Activated naive CD8-positive, alpha-beta T cell treated with anti-CD3 and anti-CD28 coated beads, Interleukin-2, amount 50 U/mL, for 24 hours (primary cell): Measurements from ENCODE around the gene SCN8A.
A peak's percentile ranks its signal among the peaks of the same experiment; 100 is the strongest.

ENCODE experiments used
- ATAC-seq: fragments of 150-1000 bp; cut with Tn5 transposase; one replicate; pipeline ENCODE4 v1.10.0; 2021
- DNase-seq: peaks from one replicate; pipeline ENCODE4 v3.0.0; 2021
- H3K27ac Mint-ChIP-seq: one replicate; pipeline ENCODE4 v1.8.0; 2021; ENCODE audit warnings: mild to moderate bottlenecking, mixed read lengths
- H3K27me3 Mint-ChIP-seq: one replicate; pipeline ENCODE4 v1.8.0; 2021; ENCODE audit warnings: mixed read lengths
- H3K36me3 Mint-ChIP-seq: one replicate; pipeline ENCODE4 v1.8.0; 2021; ENCODE audit warnings: low read depth, mixed read lengths
- H3K4me1 Mint-ChIP-seq: one replicate; pipeline ENCODE4 v1.8.0; 2021; ENCODE audit warnings: mixed read lengths
- H3K4me3 Mint-ChIP-seq: one replicate; pipeline ENCODE4 v1.8.0; 2021; ENCODE audit warnings: mild to moderate bottlenecking, moderate library complexity, mixed read lengths
- H3K9me3 Mint-ChIP-seq: one replicate; pipeline ENCODE4 v1.8.0; 2021; ENCODE audit warnings: mixed read lengths

SCN8A gene

DNA sequence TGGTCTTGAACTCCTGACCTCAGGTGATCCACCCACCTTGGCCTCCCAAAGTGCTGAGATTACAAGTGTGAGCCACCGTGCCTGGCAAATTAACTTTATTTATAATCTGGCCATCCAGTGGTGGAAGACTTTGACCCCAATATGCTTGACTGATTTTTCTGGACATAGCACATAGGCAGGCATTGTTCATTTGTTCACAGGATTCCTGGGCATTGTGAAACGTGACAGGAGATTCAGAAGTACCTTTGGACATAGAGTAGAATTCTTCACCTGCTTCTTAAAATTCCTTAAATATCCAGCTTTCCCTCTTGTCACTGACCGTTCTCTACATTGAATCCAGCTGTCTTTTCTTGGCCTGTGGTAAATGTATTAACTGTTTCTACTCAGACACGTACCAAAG is 103.1 kb downstream of the SCN8A start:
- no peak for DNase-seq
- Mint-ChIP-seq H3K27me3 (no peaks in the 10 kb centered on the region), H3K4me3 (no peak overlapping the region), H3K36me3 (no peaks in the 10 kb centered on the region), H3K9me3 (no peaks in the 10 kb centered on the region), H3K4me1 (no peaks in the 10 kb centered on the region), H3K27ac (no peak overlapping the region)
- ATAC-seq: no peak

DNA sequence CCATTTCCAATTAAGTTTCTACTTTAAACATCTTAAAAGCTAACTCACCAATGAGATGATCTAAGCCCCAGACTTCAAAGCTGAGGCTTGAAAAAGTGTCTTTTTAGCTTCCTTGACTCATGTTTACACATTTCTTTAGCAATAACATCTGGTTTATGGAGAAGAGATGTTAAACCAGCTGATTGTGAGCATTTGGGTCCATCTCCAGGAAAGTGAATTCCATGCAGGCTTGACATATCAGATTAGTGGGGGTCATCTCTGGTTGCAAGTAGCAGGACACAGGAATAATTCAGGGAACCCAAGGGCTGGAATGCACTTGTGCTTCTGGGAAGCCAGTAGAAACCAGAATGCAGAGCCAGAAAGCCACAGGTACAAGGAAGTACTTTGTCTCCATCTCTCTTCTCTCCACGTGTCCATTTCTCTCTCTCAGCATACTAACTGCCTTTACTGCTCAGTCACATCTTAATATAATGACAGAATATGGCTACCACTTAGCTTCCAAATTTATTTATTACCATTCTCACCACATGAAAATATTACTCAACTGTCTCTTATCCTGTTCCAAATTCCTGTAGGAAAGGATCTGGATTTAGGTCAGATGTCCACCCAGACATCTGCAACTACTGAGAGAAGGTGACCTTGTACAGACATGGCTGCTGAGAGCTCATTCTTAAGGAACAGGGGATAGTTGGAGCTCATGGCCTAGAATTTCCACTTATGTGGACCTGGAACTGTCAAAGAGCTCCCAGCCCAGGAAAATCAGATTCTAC is 104.4 kb downstream of the SCN8A start:
- no peaks in the 10 kb centered on the region for H3K4me1 Mint-ChIP-seq
- no peak overlapping the region for H3K27ac Mint-ChIP-seq
- H3K9me3 Mint-ChIP-seq: no peaks in the 10 kb centered on the region
- no peak for ATAC-seq
- H3K4me3 Mint-ChIP-seq: no peak overlapping the region
- DNase-seq: no peak
- no peaks in the 10 kb centered on the region for H3K27me3 Mint-ChIP-seq
- H3K36me3 Mint-ChIP-seq: no peaks in the 10 kb centered on the region

DNA sequence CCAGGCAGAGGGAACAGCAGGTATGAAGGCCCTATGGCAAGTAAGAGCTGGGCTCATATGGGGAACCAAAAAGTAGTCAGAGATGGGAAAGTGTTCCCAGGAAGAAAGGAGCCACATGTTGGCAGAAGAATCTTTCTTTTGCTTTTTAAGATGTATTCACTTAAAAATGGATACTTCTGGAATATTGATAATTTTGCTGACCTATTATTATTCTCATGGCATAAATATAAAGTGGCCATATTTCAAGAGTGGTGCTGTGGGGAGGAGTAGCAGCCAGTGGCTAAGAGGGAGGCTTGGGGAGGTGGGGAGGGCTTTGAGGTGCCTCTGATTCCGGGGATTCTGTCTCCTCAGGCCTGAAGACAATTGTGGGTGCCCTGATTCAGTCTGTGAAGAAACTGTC is 108.2 kb downstream of the SCN8A start:
- ATAC-seq (no peak), DNase-seq (no peak)
- no peak overlapping the region for H3K4me3 Mint-ChIP-seq

DNA sequence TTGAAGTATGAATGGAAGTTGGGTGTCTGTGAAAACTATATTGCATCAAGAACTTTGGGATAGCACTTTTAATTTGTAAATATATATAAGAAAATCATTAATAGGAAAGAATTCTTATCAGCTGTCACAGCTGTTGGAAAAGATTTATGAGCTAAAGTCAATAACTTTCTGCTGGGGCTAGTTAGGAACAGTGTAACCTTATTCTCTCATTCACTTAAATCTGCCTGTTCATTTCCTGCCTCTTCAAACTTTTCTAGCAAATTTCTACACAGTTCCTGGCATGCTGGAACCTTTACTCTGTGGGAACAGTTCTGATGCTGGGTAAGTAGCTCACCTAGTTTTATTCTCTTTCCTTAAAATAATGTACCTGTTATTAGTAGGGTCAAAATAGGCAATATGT is 109.9 kb downstream of the SCN8A start:
- Mint-ChIP-seq H3K36me3 (no peaks in the 10 kb centered on the region), H3K27ac (no peak overlapping the region), H3K9me3 (no peaks in the 10 kb centered on the region), H3K4me1 (no peaks in the 10 kb centered on the region), H3K4me3 (no peak overlapping the region), H3K27me3 (no peaks in the 10 kb centered on the region)
- ATAC-seq (no peak), DNase-seq (no peak)

More for the DNA sequence above, 108.2 kb downstream of the SCN8A start:
- Mint-ChIP-seq H3K9me3 (no peaks in the 10 kb centered on the region), H3K4me1 (no peaks in the 10 kb centered on the region), H3K27ac (no peak overlapping the region), H3K27me3 (no peaks in the 10 kb centered on the region), H3K36me3 (no peaks in the 10 kb centered on the region)

DNA sequence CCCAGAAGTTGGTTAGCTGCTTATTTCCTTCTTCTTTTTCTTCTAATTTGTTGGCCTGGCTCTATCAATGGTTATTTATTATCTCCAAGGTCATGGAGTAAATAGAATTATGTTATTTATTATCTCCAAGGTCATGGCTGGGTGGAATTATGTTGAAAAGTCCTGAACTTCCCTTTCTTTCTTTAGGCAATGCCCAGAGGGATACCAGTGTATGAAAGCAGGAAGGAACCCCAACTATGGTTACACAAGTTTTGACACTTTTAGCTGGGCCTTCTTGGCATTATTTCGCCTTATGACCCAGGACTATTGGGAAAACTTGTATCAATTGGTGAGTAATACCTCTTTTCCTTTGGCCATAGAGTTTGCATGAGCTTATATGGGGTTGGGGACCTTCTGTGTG is 111.6 kb downstream of the SCN8A start:
- Mint-ChIP-seq H3K36me3 (no peaks in the 10 kb centered on the region), H3K4me3 (no peak overlapping the region), H3K9me3 (no peaks in the 10 kb centered on the region), H3K4me1 (no peaks in the 10 kb centered on the region), H3K27me3 (no peaks in the 10 kb centered on the region), H3K27ac (no peak overlapping the region)
- ATAC-seq (no peak), DNase-seq (no peak)

DNA sequence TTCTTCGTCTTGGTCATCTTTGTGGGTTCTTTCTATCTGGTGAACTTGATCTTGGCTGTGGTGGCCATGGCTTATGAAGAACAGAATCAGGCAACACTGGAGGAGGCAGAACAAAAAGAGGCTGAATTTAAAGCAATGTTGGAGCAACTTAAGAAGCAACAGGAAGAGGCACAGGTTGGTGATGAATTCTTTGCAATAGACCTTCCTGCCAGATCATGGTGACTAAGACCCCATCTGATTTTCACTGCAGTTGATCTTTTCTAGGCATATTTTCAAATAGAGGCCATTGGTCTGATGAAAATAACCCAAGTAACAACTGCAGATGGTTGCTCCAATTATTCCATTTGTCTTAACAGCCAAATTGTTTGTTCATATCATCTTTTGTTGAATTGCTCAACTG is 114.4 kb downstream of the SCN8A start:
- ATAC-seq: no peak
- no peak overlapping the region for H3K4me3 Mint-ChIP-seq
- H3K36me3 Mint-ChIP-seq: no peaks in the 10 kb centered on the region
- DNase-seq: no peak
- no peaks in the 10 kb centered on the region for H3K9me3 Mint-ChIP-seq
- H3K27me3 Mint-ChIP-seq: no peaks in the 10 kb centered on the region
- H3K27ac Mint-ChIP-seq: no peak overlapping the region
- no peaks in the 10 kb centered on the region for H3K4me1 Mint-ChIP-seq

DNA sequence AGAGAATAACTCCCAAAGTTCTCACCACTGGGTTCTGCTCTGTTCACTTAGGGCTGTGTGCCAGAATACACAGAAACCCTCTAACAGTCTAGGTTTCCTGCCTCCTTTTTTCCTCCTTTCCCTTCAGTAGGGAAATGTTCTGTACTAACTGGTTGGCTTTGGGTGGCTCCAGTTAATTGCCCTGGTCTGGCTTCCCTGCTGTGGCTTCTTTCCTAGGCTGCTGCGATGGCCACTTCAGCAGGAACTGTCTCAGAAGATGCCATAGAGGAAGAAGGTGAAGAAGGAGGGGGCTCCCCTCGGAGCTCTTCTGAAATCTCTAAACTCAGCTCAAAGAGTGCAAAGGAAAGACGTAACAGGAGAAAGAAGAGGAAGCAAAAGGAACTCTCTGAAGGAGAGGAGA is 115.2 kb downstream of the SCN8A start:
- no peak overlapping the region for H3K27ac Mint-ChIP-seq
- no peaks in the 10 kb centered on the region for H3K4me1 Mint-ChIP-seq
- H3K36me3 Mint-ChIP-seq: no peaks in the 10 kb centered on the region
- no peak overlapping the region for H3K4me3 Mint-ChIP-seq
- no peaks in the 10 kb centered on the region for H3K27me3 Mint-ChIP-seq
- DNase-seq (no peak), ATAC-seq (no peak)
- H3K9me3 Mint-ChIP-seq: no peaks in the 10 kb centered on the region

DNA sequence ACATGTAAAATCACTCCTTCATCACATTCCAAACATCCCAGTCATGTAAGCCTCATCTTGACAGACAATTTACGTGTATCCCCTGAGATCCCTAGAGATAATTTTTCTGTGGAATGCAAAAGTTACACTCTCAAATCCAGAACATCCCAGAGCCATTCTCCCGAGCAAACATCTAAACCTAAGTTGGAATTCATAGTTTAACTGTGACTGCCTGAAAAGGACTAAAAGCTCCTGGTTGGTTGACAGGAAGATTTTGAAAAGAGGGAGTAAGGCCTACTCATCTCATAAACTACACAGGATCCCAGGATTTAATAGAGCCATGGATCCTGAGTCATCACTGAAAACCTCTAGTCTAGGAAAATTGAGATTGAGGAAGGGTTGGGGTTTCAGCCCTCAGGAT is 123.6 kb downstream of the SCN8A start:
- Mint-ChIP-seq H3K27ac (no peak overlapping the region), H3K4me1 (no peaks in the 10 kb centered on the region), H3K4me3 (no peak overlapping the region), H3K27me3 (peaks cover 5% of the 10 kb centered on the region), H3K9me3 (no peaks in the 10 kb centered on the region), H3K36me3 (no peaks in the 10 kb centered on the region)
- DNase-seq: no peak
- ATAC-seq: no peak

DNA sequence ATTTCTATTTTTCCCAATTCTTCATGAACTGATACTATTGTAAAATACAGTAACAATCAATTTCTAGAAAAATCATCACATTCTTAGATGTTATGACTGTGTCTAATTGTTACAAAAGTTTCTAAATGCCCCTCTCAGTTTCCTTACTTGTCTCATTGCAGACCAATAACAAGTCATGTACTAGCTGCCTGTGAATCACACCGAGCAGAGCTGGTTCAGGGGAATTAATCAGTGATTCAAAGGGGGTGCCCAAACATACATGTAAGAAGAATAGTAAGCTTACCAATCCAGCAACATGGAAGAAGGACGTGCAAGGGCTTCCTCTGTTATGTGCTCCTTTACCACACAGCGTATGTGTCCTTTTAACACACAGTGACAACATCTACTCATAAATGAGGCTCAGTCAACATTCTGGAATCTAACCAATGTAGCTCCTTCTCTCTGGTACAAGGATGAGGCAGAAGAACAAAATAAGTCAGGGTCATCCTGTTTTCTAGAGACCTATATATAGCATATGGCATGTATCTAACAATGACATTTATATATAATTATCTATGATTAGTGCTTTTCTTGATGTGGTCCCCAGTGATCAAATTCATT is 126.4 kb downstream of the SCN8A start:
- Mint-ChIP-seq H3K27me3 (peaks cover 24% of the 10 kb centered on the region), H3K9me3 (no peaks in the 10 kb centered on the region), H3K27ac (no peak overlapping the region), H3K4me1 (peaks cover 3% of the 10 kb centered on the region), H3K4me3 (no peak overlapping the region), H3K36me3 (no peaks in the 10 kb centered on the region)
- ATAC-seq: no peak
- no peak for DNase-seq

DNA sequence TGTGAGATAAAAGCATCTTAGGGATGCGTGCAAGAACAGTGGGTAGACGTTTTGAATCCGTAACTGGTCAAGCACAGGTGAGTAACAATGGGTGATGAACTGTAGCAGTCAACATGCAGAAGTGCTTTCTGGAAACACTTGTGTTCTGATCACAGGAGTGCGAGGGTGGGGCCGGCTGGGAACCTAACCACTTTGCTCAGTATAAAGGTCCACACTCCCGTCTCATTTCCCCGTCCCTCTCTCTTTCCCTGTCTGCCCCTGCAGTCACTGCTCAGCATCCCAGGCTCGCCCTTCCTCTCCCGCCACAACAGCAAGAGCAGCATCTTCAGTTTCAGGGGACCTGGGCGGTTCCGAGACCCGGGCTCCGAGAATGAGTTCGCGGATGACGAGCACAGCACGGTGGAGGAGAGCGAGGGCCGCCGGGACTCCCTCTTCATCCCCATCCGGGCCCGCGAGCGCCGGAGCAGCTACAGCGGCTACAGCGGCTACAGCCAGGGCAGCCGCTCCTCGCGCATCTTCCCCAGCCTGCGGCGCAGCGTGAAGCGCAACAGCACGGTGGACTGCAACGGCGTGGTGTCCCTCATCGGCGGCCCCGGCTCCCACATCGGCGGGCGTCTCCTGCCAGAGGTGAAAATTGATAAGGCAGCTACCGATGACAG is 130.4 kb downstream of the SCN8A start:
- Mint-ChIP-seq H3K4me1 (peaks cover 3% of the 10 kb centered on the region), H3K4me3 (peak overlapping the region; percentile 35), H3K36me3 (no peaks in the 10 kb centered on the region), H3K27ac (no peak overlapping the region), H3K27me3 (peaks cover 25% of the 10 kb centered on the region), H3K9me3 (no peaks in the 10 kb centered on the region)
- peak; percentile 49 for DNase-seq
- peak; percentile 94 for ATAC-seq

DNA sequence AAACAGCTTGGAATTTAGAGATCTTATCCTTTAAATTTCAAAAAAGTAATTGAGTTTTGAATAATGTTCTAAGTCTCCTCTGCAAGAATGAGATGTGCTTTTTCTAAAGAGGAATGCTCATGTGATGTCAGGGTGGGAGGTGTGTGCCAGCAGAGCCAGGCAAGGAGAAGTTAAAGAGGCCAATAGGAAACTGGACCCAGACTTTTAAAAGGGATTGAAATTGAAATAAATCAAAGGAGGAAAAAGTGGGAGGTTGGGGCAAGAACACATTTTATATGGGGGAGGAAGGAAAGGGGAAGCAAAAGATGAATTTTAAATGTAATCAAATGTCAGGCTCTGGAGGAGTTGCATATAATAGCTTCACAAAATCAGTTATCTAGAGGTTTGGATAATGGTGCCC is 131.4 kb downstream of the SCN8A start:
- no peak for ATAC-seq
- H3K27ac Mint-ChIP-seq: no peak overlapping the region

DNA sequence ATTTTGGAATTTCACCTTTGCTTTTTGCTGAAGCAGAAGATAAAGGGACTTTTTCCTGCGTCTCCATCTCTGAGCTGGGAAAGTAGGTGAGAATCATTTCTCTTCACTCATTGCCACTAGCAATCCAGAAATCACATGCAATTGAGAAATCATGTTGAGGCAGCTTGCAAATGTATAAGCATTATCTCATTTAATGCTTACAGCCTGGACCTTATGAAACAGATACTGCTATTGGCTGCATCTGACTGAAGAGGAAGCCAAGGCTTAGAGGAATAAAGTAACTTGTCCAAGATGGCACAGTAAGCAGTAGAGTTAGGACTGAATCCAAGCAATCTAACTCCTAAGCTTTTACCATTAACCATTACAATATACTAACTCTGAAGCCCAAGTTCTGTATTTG is 135.1 kb downstream of the SCN8A start:
- DNase-seq (no peak), ATAC-seq (no peak)
- Mint-ChIP-seq H3K4me3 (no peak overlapping the region), H3K36me3 (no peaks in the 10 kb centered on the region), H3K27me3 (peaks cover 25% of the 10 kb centered on the region), H3K4me1 (peaks cover 3% of the 10 kb centered on the region), H3K9me3 (no peaks in the 10 kb centered on the region), H3K27ac (no peak overlapping the region)

More for the DNA sequence above, 131.4 kb downstream of the SCN8A start:
- Mint-ChIP-seq H3K4me3 (no peak overlapping the region), H3K4me1 (peaks cover 3% of the 10 kb centered on the region), H3K27me3 (peaks cover 25% of the 10 kb centered on the region), H3K36me3 (no peaks in the 10 kb centered on the region), H3K9me3 (no peaks in the 10 kb centered on the region)
- no peak for DNase-seq

DNA sequence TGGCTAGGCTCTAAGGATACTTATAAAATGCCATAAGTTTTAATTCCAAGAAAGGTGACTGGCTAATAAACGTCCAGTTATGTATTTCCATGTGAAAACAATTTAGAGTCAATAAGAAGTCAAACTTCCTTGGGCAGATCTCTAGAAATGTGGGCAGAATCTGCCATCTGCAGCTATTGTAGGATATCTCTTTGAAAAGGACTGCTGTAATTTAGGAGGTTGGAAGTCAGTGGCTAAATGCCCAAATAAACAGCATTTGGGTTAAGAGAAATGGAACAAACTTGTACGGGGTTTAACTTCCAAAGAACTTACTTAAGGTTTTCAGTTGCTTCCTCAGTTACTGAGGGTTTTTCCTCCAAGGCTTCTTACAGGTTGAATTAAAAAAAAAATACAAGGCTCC is 135.9 kb downstream of the SCN8A start:
- Mint-ChIP-seq H3K4me3 (no peak overlapping the region), H3K27me3 (peaks cover 17% of the 10 kb centered on the region), H3K4me1 (no peaks in the 10 kb centered on the region), H3K9me3 (no peaks in the 10 kb centered on the region), H3K27ac (no peak overlapping the region), H3K36me3 (no peaks in the 10 kb centered on the region)
- no peak for DNase-seq
- no peak for ATAC-seq

DNA sequence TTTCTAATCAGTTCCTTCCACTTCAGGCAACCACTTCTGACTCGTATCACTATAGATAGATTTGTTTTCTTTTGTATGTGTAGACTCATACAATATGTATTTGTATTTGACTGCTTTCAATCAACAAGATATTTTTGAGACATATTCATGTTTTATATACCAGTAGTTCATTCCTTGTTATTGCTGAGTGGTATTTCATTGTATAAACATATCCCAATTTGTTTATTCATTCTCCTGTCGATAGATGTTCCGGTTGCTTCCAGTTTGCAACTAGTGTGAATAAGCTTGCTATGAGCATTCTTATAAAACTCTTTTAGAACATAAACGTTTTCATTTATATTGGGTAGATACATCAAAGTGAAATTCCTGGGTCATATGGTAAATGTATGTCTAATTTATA is 138.3 kb downstream of the SCN8A start:
- Mint-ChIP-seq H3K27me3 (peaks cover 10% of the 10 kb centered on the region), H3K27ac (no peak overlapping the region), H3K9me3 (peaks cover 7% of the 10 kb centered on the region), H3K36me3 (no peaks in the 10 kb centered on the region), H3K4me1 (no peaks in the 10 kb centered on the region), H3K4me3 (no peak overlapping the region)
- ATAC-seq (no peak), DNase-seq (no peak)

DNA sequence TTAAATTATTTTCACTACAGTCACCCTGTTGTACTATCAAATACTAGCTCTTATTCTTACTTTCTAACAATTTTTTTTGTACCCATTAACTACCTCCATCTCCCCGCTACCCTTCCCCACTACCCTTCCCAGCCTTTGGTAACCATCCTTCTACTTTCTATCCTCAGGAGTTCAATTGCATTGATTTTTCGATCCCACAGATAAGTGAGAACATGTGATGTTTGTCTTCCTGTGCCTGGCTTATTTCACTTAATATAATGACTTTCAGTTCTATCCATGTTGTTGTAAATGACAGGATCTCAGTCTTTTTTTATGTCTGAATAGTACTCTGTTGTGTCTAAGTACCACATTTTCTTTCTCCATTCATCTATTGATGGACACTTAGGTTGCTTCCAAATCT is 139.7 kb downstream of the SCN8A start:
- no peak for ATAC-seq
- peaks cover 10% of the 10 kb centered on the region for H3K27me3 Mint-ChIP-seq
- no peak overlapping the region for H3K27ac Mint-ChIP-seq
- DNase-seq: no peak
- no peaks in the 10 kb centered on the region for H3K36me3 Mint-ChIP-seq
- H3K9me3 Mint-ChIP-seq: peaks cover 7% of the 10 kb centered on the region
- H3K4me3 Mint-ChIP-seq: no peak overlapping the region
- H3K4me1 Mint-ChIP-seq: no peaks in the 10 kb centered on the region
